ENCODE results near the gene TMEM26.

GRCh38 chr10:61406242-61406641, 46.9 kb downstream of the TMEM26 start:
- no peak for TF ChIP-seq POLR2A (IDR thresholded peaks at IDR 0.05; ENCODE audit: control extremely low read depth in 1 of 2, low read depth in 2 of 2, low read length in 2 of 2)
- TF ChIP-seq, protein P1, sequence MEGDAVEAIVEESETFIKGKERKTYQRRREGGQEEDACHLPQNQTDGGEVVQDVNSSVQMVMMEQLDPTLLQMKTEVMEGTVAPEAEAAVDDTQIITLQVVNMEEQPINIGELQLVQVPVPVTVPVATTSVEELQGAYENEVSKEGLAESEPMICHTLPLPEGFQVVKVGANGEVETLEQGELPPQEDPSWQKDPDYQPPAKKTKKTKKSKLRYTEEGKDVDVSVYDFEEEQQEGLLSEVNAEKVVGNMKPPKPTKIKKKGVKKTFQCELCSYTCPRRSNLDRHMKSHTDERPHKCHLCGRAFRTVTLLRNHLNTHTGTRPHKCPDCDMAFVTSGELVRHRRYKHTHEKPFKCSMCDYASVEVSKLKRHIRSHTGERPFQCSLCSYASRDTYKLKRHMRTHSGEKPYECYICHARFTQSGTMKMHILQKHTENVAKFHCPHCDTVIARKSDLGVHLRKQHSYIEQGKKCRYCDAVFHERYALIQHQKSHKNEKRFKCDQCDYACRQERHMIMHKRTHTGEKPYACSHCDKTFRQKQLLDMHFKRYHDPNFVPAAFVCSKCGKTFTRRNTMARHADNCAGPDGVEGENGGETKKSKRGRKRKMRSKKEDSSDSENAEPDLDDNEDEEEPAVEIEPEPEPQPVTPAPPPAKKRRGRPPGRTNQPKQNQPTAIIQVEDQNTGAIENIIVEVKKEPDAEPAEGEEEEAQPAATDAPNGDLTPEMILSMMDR (IDR thresholded peaks at IDR 0.05; ENCODE audit: control extremely low read depth in 1 of 3, insufficient read depth in 1 of 3, low read depth in 1 of 3, low read length in 3 of 3), result no peak
- no peak for TF ChIP-seq EZH2 (IDR thresholded peaks at IDR 0.05; ENCODE audit: low read depth, low read length, severe bottlenecking)
- no peak for TF ChIP-seq POLR2AphosphoS5 (IDR thresholded peaks at IDR 0.05; ENCODE audit: low read depth, low read length)
